Peyer's patch (tissue), 4 donors: ENCODE measurements around the gene MIGA2.

Experiments used
- CTCF ChIP-seq, 6 experiments: fragments of 450-650 bp in 4 of 6; fragments of 200-600 bp in 2 of 6; sonication (generic) in 1 of 6; IDR thresholded peaks; one replicate each; pipeline ENCODE4 v1.5.1; 2017 to 2019; ENCODE audit warnings: antibody characterized with exemption in 6 of 6, mild to moderate bottlenecking in 3 of 6, moderate library complexity in 1 of 6
- POLR2A ChIP-seq, 2 donors: fragments of 450-650 bp; IDR thresholded peaks; one replicate each; pipeline ENCODE4 v1.5.1; 2017; ENCODE audit warnings: antibody characterized with exemption in 2 of 2, mild to moderate bottlenecking in 2 of 2, moderate library complexity in 2 of 2

- TF ChIP-seq CTCF (IDR thresholded peaks at IDR 0.05) (no peak), POLR2A (IDR thresholded peaks at IDR 0.05) (no peak)
These were observed 52.8 kb downstream of the MIGA2 start for GRCh38 chr9:129089246-129089645.
